Glutamatergic neuron (in vitro differentiated cells): ENCODE results near the gene VRK1. TPM values are rescaled to one million over a fixed set of nuclear protein-coding genes. Genes with fewer than 3 reads are reported as not detected.

ENCODE experiments used
- DNase-seq: peaks from one replicate; pipeline ENCODE4 v3.0.0; 2022
- H3K27ac Mint-ChIP-seq: one replicate; pipeline ENCODE4 v1.8.0; 2020; ENCODE audit warnings: mild to moderate bottlenecking, mixed read lengths, inconsistent platforms; ENCODE audit not compliant: unreplicated experiment
- H3K27me3 Mint-ChIP-seq: one replicate; pipeline ENCODE4 v1.8.0; 2020; ENCODE audit warnings: mild to moderate bottlenecking, moderate library complexity, mixed read lengths, inconsistent platforms; ENCODE audit not compliant: unreplicated experiment
- H3K36me3 Mint-ChIP-seq: one replicate; pipeline ENCODE4 v1.8.0; 2020; ENCODE audit warnings: mild to moderate bottlenecking, mixed read lengths, inconsistent platforms; ENCODE audit not compliant: unreplicated experiment
- H3K4me1 Mint-ChIP-seq: one replicate; pipeline ENCODE4 v1.8.0; 2020; ENCODE audit warnings: mild to moderate bottlenecking, low read depth, mixed read lengths, inconsistent platforms; ENCODE audit not compliant: unreplicated experiment
- H3K4me3 Mint-ChIP-seq: one replicate; pipeline ENCODE4 v1.8.0; 2020; ENCODE audit warnings: mild to moderate bottlenecking, mixed read lengths, inconsistent platforms; ENCODE audit not compliant: unreplicated experiment
- H3K9me3 Mint-ChIP-seq: one replicate; pipeline ENCODE4 v1.8.0; 2020; ENCODE audit warnings: mild to moderate bottlenecking, moderate library complexity, mixed read lengths, inconsistent platforms; ENCODE audit not compliant: unreplicated experiment
- long read RNA-seq: library from polyadenylated mRNA; unstranded; transcript quantifications from one replicate; pipeline ENCODE4 v2.0.0, GENCODE V29; 2020; ENCODE audit not compliant: unreplicated experiment
- total RNA-seq: library from RNA; stranded (reverse); fragmentation: NEBNext Ultra II Directional; extraction: Animal tissue kit (Norgen Biotek cat#: 25700); gene quantifications from one replicate; pipeline ENCODE4 v1.2.1, GENCODE V29; 2021; ENCODE audit not compliant: unreplicated experiment
- TF ChIP-seq, protein P1 (sequence below): fragments of 200-600 bp; sonication (generic); IDR thresholded peaks from one replicate; pipeline ENCODE4 v1.5.0; 2021; ENCODE audit not compliant: partially characterized antibody, unreplicated experiment

The VRK1 gene, protein sequence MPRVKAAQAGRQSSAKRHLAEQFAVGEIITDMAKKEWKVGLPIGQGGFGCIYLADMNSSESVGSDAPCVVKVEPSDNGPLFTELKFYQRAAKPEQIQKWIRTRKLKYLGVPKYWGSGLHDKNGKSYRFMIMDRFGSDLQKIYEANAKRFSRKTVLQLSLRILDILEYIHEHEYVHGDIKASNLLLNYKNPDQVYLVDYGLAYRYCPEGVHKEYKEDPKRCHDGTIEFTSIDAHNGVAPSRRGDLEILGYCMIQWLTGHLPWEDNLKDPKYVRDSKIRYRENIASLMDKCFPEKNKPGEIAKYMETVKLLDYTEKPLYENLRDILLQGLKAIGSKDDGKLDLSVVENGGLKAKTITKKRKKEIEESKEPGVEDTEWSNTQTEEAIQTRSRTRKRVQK
- total RNA-seq: 50.5 TPM
- long read RNA-seq, transcript VRK1-201 (13 exons, 1,745 nt): major isoform, 30 of 52 reads
- long read RNA-seq, partial matches to known transcripts: 15 of 52 reads
- long read RNA-seq, other reads (novel, unspliced or antisense): 7 of 52 reads

DNA sequence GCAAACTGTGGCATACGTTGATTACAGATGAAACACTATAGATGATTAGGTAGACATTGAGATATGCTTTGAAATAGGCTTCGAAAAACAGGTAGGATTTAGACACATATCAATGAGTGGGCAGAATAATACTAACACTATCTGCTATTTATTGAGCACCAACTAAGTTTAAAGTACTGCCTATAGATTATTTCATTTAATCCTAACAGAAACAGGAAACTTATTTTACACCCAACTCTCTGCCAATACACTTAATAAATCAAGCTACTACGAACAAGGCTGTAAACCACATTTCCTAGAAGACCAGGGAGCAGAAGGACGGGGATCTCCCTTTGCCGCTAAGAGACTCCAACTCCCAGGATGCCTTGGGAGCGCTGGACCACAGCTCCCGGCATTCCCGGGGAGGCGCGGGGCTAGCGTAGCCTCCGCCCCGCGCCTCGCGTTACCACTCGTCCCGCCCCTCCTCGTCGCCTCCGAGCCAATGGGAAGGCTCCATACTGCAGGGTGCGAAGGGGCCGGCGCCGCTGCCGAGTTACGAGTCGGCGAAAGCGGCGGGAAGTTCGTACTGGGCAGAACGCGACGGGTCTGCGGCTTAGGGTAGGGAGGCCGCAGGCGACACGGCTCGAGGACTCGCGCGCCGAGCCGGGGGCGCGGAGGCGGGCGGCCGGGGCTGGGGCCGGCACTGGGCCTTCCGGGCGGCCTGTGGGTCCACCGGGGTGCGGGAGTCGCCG is at the start of gene VRK1:
TSS of gene VRK1 (plus strand) at position 532 of the 731 bp plus-strand sequence. CDS start 36,090 bp downstream, outside the sequence.
- DNase-seq: peak; percentile 99
- Mint-ChIP-seq H3K9me3 (peaks cover 6% of the 10 kb centered on the region), H3K4me3 (peak within 1 kb of the TSS; percentile 83), H3K27ac (peak within 1 kb of the TSS; percentile 96), H3K27me3 (peaks cover 8% of the 10 kb centered on the region), H3K36me3 (no peaks in the 10 kb centered on the region), H3K4me1 (peaks cover 28% of the 10 kb centered on the region)
- TF ChIP-seq, protein P1, sequence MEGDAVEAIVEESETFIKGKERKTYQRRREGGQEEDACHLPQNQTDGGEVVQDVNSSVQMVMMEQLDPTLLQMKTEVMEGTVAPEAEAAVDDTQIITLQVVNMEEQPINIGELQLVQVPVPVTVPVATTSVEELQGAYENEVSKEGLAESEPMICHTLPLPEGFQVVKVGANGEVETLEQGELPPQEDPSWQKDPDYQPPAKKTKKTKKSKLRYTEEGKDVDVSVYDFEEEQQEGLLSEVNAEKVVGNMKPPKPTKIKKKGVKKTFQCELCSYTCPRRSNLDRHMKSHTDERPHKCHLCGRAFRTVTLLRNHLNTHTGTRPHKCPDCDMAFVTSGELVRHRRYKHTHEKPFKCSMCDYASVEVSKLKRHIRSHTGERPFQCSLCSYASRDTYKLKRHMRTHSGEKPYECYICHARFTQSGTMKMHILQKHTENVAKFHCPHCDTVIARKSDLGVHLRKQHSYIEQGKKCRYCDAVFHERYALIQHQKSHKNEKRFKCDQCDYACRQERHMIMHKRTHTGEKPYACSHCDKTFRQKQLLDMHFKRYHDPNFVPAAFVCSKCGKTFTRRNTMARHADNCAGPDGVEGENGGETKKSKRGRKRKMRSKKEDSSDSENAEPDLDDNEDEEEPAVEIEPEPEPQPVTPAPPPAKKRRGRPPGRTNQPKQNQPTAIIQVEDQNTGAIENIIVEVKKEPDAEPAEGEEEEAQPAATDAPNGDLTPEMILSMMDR: no peak

DNA sequence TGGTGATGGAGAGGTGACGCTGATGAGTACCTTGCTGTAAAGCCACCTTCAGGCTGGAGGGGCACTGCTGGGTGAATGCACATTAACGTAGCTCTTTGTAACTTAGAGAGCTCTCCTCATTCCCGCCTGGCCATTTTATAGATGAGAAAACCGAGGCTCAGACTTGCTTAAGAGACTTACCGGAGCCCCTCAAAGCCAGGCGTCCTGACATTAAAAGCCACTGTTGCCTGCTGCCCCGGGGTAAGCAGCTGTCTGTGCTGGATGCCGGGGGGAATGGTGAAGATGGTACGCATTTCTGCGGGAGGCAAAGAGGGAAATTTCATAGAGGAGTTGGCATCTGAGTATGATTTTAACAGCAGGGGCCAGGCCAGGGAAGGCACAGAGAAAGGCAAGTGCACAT is 49.6 kb upstream of the VRK1 start:
- peaks cover 4% of the 10 kb centered on the region for H3K36me3 Mint-ChIP-seq
- TF ChIP-seq, protein P1: no peak
- H3K27me3 Mint-ChIP-seq: peaks cover 7% of the 10 kb centered on the region
- no peak overlapping the region for H3K27ac Mint-ChIP-seq
- H3K4me3 Mint-ChIP-seq: no peak overlapping the region
- peaks cover 5% of the 10 kb centered on the region for H3K9me3 Mint-ChIP-seq
- DNase-seq: no peak
- peaks cover 40% of the 10 kb centered on the region for H3K4me1 Mint-ChIP-seq

DNA sequence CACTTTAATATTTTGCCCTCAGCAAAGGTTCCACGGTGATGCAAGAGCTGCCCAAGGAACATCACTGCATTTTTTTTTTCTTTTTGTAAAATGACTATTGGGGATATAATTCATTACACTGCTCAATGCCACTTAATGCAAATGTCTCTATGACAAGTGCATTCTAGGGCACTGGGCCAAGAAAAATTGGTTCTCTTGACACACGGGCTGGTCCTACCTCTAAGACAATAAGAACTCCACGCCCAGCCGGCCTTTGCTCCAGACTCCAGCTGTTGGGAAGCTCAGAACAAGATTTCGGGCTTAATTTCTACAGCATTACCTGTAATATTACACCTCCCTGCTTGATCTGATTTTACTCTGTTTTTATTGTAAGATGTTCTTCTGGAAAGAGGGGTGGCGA is 48.8 kb upstream of the VRK1 start:
- no peak for DNase-seq
- Mint-ChIP-seq H3K9me3 (peaks cover 6% of the 10 kb centered on the region), H3K27me3 (peaks cover 7% of the 10 kb centered on the region), H3K36me3 (peaks cover 4% of the 10 kb centered on the region), H3K4me1 (peaks cover 45% of the 10 kb centered on the region), H3K27ac (no peak overlapping the region), H3K4me3 (no peak overlapping the region)
- TF ChIP-seq, protein P1: no peak

DNA sequence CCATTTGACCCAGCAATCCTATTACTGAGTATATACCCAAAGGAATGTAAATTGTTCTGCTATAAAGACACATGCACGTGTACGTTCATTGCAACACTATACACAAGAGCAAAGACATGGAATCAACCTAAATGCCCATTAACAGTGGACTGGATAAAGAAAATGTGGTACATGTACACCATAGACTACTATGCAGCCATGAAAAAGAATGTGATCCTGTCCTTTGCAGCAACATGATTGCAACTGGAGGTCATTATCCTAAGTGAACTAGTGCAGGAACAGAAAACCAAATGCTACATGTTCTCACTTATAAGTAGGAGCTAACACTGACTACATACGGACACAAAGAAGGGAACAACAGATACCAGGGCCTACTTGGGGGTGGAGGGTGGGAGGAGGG is 45.7 kb upstream of the VRK1 start:
- TF ChIP-seq, protein P1: no peak
- H3K4me3 Mint-ChIP-seq: peak overlapping the region; percentile 46
- H3K4me1 Mint-ChIP-seq: peaks cover 66% of the 10 kb centered on the region
- no peaks in the 10 kb centered on the region for H3K36me3 Mint-ChIP-seq
- H3K27ac Mint-ChIP-seq: no peak overlapping the region
- DNase-seq: no peak
- H3K9me3 Mint-ChIP-seq: peaks cover 22% of the 10 kb centered on the region
- peaks cover 22% of the 10 kb centered on the region for H3K27me3 Mint-ChIP-seq
